ENCODE results near the gene SZRD1. TPM values are rescaled to one million over a fixed set of nuclear protein-coding genes. Genes with fewer than 3 reads are reported as not detected.

The SZRD1 gene
- total RNA-seq, 1 donor from 2014 or later, result 4.1 TPM

DNA sequence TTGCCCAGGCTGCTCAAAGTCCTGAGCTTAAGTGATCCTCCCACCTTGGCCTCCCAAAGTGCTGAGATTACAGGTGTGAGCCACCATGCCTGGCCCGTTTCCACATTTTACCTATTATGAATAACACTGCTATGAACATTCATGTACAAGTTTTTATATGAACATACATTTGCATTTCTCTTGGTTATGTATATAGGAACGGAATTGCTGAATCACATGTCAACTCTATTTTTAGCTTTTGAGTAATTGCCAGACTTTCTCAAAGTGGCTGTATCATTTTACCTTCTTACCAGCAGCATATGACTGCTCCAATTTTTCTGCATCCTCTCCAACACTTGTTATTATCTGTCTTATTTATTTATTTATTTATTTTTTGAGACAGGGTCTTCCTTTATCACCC, 67.5 kb downstream of the SZRD1 start:
- DNase-seq (ENCODE audit: low spot score in 2 of 2) (no peak), FAIRE-seq (no peak)

DNA sequence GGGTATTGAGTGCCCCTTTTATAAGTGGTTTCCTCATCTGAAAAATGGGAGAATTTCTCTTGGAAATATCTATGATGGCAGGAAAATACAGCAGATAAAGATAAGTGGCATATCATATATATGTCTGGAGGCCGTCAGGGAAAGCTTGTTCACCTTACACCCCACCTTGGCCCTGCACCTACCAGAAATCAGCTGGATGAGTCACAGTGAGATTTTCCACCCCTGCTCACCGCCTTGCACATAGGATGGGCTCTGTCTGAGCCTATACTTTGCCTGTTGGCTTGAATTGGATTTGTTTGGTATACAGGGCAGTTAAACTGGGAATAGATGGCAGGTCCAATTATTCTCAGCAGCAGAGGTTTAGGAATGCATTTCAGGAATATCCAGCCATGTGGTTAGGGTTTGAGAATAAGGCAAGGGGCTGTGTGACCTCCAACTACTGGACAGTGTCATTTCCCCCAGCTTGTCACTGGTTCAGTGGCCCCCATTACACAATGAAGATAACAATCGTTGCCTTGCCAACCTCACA, 70.0 kb downstream of the SZRD1 start, which contains the start of gene SPATA21:
Gene SPATA21 (minus strand): TSS at position 479 of the 529 bp plus-strand sequence. CDS start 6,053 bp downstream, outside the sequence.
- no peak for FAIRE-seq

DNA sequence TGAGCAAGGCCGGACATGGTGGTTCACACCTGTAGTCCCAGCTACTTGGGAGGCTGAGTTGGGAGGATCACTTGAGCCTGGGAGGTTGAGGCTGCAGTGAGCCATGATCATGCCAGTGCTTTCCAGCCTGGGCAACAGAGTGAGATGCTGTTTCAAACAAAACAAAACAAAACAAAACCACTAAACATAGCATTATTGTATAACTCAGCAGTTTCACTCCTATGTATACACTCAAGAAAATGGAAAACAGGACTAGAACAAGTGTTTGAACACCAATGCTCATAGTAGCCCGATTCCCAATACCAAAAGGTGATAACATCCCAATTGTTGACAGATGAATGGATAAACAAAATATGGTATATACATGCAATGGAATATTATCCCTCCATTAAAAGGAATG, 71.5 kb downstream of the SZRD1 start:
- FAIRE-seq (no peak), DNase-seq (ENCODE audit: low spot score in 2 of 2) (no peak)

More for the DNA sequence above, 70.0 kb downstream of the SZRD1 start, which contains the start of gene SPATA21:
- DNase-seq (ENCODE audit: low spot score in 2 of 2), result no peak

DNA sequence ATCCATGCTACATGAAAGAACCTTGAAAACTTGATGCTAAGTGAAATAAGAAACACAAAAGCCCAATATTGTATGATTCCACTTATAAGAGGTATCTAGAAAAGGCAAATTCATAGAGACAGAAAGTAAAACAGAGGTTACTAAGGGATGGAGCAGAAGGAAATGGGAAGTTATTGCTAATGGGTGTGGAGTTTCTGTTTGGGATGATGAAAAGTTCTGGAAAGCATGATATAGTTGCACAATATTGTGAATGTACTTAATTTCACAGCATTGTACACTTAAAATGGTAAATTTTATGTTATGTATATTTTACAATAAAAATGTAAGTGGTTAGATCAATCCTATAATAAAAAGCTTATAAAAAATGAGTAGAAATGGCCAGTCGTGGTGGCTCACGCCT, 71.9 kb downstream of the SZRD1 start:
- no peak for FAIRE-seq

DNA sequence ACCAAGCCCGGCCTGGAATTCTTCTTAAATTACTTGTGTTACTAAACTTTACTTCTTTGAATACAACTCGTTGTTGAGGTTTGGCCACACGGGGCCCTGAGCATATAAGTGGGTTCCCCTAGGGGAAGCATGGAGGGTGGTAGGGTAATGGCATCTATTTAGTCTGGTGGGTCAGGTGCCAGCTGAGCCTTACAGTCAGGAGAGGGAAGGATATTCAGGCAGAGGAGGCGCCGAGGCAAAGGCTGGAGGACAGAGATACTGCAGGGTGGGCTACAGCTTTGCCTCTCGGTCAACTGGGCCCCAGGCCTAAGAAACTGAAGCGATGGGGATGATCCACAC, 73.1 kb downstream of the SZRD1 start:
- no peak for DNase-seq (ENCODE audit: low spot score in 2 of 2)

More for the DNA sequence above, 71.9 kb downstream of the SZRD1 start:
- DNase-seq (ENCODE audit: low spot score in 2 of 2), result no peak

DNA sequence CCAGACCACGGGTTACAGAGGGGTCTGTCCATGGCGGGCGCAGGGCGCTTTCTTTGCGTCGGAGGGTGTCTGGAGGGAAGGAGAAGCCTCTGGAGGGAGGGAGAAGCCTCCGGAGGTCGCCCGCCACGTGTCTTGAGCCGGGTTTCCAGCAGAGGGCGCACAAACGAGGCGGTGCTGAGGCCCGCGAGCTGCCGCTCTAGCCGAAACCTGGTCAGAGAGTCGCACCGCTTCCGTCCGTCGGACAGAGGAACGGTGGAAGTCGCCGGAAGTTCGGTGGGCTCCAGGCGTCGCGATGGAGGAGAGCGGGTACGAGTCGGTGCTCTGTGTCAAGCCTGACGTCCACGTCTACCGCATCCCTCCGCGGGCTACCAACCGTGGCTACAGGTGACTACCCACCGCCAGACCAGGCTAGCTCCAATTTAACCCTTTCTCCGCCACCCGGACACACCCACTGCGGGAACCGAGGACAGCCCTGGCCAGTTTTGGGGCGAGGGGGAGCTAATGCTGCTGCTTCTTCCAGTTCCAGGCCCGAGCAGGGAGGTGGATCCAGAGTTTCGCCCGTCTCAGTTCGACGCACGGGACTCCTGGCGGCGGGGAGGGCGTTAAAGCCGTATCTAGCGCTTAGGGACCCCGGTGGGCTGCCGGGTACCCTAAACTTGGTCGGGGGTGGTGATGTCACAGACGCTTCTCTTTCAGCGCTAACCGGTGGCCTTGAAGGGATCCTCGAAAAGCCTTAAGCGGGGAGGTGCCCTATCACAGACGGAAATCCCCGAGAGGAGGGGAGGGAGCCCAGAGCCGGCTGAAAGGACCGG, 73.6 kb downstream of the SZRD1 start, which contains the start of gene NECAP2:
Gene NECAP2 (plus strand): TSS at position 255 of the 812 bp plus-strand sequence. CDS start 38 bp downstream, at position 293.
- no peak for FAIRE-seq
- peak; percentile 75 to 88 for DNase-seq (ENCODE audit: low spot score in 2 of 2)

More for the DNA sequence above, 73.1 kb downstream of the SZRD1 start:
- FAIRE-seq, result no peak

DNA sequence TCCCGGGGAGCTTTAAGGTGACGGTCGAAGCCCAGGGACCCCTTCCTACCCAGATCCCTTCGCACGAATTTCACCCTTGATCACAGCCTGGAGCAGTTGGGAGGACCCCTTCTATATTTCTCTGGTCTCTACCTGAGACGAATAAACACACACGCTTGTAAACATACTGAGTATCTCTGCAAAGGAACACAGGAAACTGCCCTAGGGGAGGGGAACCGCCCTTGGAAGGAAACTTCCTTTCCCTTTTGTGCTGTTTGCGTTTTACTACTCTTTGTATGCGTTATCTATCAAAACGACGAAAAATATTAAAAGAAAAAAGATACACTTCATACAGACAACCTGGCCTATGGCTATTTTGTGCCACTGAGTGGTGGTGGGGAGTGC, 74.2 kb downstream of the SZRD1 start:
- DNase-seq (ENCODE audit: low spot score in 2 of 2) (no peak), FAIRE-seq (no peak)

DNA sequence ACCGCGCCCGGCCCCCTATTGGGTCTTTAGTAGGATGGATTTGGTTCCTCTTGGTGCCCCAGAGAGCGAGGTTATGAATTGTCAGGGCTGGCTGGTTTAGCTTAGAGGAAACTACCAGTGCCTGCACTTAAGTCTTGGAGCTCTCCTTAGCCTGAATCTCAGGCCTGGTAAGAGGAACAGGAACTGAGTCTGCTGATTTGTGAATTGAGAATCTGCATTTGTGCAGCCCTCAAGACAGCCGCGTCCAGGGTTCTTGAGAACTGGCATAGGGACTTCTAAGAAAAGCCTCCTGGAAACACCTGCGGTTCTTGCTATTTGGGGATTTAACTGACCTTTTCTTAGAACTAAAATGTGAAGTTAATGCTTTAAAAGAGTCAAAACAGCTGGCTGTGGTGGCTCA, 75.2 kb downstream of the SZRD1 start:
- DNase-seq (ENCODE audit: low spot score in 2 of 2) (no peak), FAIRE-seq (no peak)

DNA sequence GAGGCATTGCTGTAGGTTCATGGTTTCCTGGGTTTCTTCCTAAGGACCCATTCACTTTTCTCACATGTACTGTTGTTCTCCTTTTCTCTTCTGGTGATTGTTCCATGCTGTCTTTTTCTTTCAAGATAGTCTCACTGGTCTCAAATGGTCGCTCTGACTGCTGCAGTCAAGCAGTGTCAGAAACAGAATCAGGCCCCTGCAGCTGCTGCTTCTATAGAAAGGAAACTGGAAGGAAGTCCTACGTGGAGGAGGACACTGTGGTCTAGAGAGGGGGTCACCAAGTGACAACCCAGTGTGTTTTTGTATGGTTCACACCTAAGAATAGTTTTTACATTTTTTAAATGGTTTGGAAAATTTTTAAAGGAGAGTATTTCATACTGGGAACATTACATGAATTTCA, 75.9 kb downstream of the SZRD1 start:
- DNase-seq (ENCODE audit: low spot score in 2 of 2), result no peak
- FAIRE-seq, result no peak

DNA sequence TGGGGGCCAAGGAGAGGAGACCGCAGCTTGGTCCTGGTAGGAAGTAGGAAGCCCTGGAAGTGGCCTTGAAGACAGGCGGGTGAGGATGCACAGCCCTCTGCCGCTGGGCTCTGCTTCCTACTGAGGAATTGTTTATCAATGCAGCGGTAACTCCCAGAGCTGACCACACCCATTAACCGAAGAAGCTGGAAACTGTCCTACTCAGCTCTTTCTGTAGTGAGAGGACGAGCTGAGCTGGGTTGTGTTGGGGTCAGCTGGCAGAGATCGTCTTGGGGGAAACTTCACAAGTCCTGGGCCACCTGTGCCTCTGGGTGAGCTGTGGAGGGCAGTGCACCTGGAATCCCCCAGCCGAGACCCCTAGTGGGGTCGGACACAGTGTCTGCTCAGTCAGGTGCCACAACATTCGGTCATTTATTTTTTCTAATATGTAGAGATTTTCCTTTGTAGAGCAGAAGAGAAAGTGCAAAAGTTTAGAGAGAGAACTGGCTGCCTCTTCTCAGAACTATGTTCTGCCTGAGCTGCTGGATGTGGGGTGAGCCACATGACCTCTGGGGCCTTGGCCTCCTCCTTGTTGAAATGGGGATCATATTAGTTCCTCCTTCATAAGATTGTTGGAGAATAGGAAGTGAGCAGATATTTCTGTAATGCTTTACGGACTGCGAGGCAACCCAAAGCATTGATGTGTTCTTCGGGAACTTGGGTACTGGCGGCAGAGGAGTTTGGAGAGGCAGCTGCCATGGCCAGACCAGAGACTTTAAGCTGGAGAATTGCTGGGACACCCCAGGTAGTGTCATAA, 77.1 kb downstream of the SZRD1 start:
- FAIRE-seq, result no peak

DNA sequence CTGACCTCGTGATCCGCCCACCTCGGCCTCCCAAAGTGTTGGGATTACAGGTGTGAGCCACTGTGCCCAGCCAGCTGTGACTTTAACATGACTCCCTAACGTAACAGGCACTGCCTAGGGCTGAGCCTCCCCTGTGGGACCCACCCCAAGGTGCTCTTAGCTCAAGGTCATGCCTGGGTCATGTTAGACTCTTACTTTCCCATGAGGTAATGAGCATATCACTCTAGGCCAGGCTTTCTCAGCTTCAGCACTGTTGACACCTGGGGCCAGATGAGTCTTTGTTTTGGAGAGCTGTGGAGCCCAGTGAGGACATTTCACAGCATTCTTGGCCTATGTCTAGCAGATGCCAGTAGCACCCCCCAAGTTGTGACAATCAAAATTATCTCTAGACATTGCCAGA, 78.0 kb downstream of the SZRD1 start:
- no peak for FAIRE-seq
- DNase-seq (ENCODE audit: low spot score in 2 of 2), result no peak

More for the DNA sequence above, 77.1 kb downstream of the SZRD1 start:
- DNase-seq (ENCODE audit: low spot score in 2 of 2), result no peak

DNA sequence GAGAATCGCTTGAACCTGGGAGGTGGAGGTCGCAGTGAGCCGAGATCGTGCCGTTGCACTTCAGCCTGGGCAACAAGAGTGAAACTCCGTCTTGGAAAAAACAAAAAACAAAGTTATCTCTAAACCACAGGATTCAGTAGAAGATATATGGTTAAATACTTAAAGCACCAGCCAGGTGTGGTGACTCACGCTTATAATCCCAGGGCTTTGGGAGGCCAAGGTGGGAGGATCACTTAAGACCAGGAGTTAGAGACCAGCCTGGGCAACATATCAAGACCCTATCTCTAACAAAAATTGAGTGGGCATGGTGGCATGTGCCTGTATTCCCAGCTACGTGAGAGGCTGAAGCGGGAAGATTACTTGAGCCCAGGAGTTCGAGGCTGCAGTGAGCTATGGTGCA, 79.1 kb downstream of the SZRD1 start:
- no peak for FAIRE-seq

DNA sequence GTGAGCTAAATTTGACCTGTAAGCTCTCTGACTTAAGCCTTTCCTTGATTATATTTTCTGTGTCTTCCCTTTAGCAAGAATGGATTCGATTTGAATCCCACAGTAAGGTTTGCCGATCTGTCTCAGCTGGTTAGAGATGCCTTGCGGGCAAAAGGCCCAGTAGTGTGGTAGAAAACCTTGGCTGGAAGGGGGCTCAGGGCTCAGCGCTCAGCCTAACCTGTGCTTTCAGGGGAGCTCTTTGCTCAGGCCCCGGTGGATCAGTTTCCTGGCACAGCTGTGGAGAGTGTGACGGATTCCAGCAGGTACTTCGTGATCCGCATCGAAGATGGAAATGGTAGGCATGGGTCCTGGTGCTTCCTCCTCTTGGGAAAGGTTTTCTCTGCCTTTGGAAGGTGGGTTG, 80.6 kb downstream of the SZRD1 start:
- FAIRE-seq, result no peak
- DNase-seq (ENCODE audit: low spot score in 2 of 2), result no peak

More for the DNA sequence above, 79.1 kb downstream of the SZRD1 start:
- DNase-seq (ENCODE audit: low spot score in 2 of 2), result no peak

Other genes with a start within 250 kb of the SZRD1 start
- 1.2 TPM for gene EPHA2, start 211.2 kb upstream of the SZRD1 start, total RNA-seq
- 1.2 TPM for gene ARHGEF19, start 154.6 kb upstream of the SZRD1 start, total RNA-seq
- 16.7 TPM for gene CPLANE2, start 130.1 kb upstream of the SZRD1 start, total RNA-seq
- gene FBXO42, start 14.8 kb upstream of the SZRD1 start, total RNA-seq, result 28.5 TPM
- gene SPATA21, start 70.2 kb downstream of the SZRD1 start, total RNA-seq, result not detected
- 20.8 TPM for gene NECAP2, start 73.5 kb downstream of the SZRD1 start, total RNA-seq
- under 0.01 TPM for gene RNU1-1, start 147.0 kb downstream of the SZRD1 start, total RNA-seq
- 67.3 TPM for gene NBPF1, start 246.3 kb downstream of the SZRD1 start, total RNA-seq

Measured in frontal cortex (tissue), 4 donors.